ENCODE measurements around the gene INTS15. TPM values are rescaled to one million over a fixed set of nuclear protein-coding genes. Genes with fewer than 3 reads are reported as not detected.

Gene INTS15
- total RNA-seq, 1 experiment from 2014 or later = 22.7 TPM

GRCh38 chr7:6618621-6619020 lies 28.8 kb downstream of the INTS15 start:
- H3K79me2 ChIP-seq (ENCODE audit: low read length) = no peaks in the 10 kb centered on the region
- no peaks in the 10 kb centered on the region for H3K9me2 ChIP-seq (replicated peaks; ENCODE audit: low read length)
- no peak overlapping the region for H2AFZ ChIP-seq (ENCODE audit: low read length)
- DNase-seq = no peak
- H3K36me3 ChIP-seq (ENCODE audit: low read depth, low read length) = no peaks in the 10 kb centered on the region
- CTCF ChIA-PET = no interaction called here
- H3F3A ChIP-seq (ENCODE audit: low read length, unreplicated experiment) = no peaks in the 10 kb centered on the region
- POLR2A ChIA-PET (ENCODE audit: unreplicated experiment) = no interaction called here
- BruUV-seq (replicated peaks) = no TSS peak
- no peaks in the 10 kb centered on the region for H3K27me3 ChIP-seq (ENCODE audit: low read length)
- H4K20me1 ChIP-seq (ENCODE audit: low read length) = no peaks in the 10 kb centered on the region
- no peak overlapping the region for H3K4me2 ChIP-seq (ENCODE audit: low read length)
- H3K9me3 ChIP-seq (ENCODE audit: low read length) = no peaks in the 10 kb centered on the region
- no peak for ATAC-seq
- no peak for TF ChIP-seq CTCF (conservative IDR thresholded peaks at IDR 0.05; ENCODE audit: low read depth, low read length)
- TF ChIP-seq EZH2phosphoT487 (IDR thresholded peaks at IDR 0.05; ENCODE audit: borderline replicate concordance, low read length) = no peak
- no peak for TF ChIP-seq EZH2 (IDR thresholded peaks at IDR 0.05; ENCODE audit: low read length, unreplicated experiment)
- no peaks in the 10 kb centered on the region for H3K4me1 ChIP-seq (ENCODE audit: insufficient read depth, low read length)
- no peak overlapping the region for H3K9ac ChIP-seq (ENCODE audit: low read length)
- no peak overlapping the region for H3K4me3 ChIP-seq (ENCODE audit: low read length)
- no peak overlapping the region for H3K27ac ChIP-seq (ENCODE audit: low read length)
- intact Hi-C loops (cut with micrococcal nuclease) = no loop called here

GRCh38 chr7:6619961-6620360 lies 30.1 kb downstream of the INTS15 start:
- no peak for DNase-seq
- ChIA-PET POLR2A (ENCODE audit: unreplicated experiment) (no interaction called here), CTCF (no interaction called here)
- no peaks in the 10 kb centered on the region for H3K36me3 ChIP-seq (ENCODE audit: low read depth, low read length)
- no peak overlapping the region for H3K27ac ChIP-seq (ENCODE audit: low read length)
- H3K4me3 ChIP-seq (ENCODE audit: low read length) = no peak overlapping the region
- H2AFZ ChIP-seq (ENCODE audit: low read length) = no peak overlapping the region
- no peaks in the 10 kb centered on the region for H3K4me1 ChIP-seq (ENCODE audit: insufficient read depth, low read length)
- intact Hi-C loops (cut with micrococcal nuclease) = no loop called here
- no peaks in the 10 kb centered on the region for H4K20me1 ChIP-seq (ENCODE audit: low read length)
- no peaks in the 10 kb centered on the region for H3K27me3 ChIP-seq (ENCODE audit: low read length)
- no peaks in the 10 kb centered on the region for H3K79me2 ChIP-seq (ENCODE audit: low read length)
- H3K9ac ChIP-seq (ENCODE audit: low read length) = no peak overlapping the region
- TF ChIP-seq EZH2phosphoT487 (IDR thresholded peaks at IDR 0.05; ENCODE audit: borderline replicate concordance, low read length) = no peak
- no peak for TF ChIP-seq CTCF (conservative IDR thresholded peaks at IDR 0.05; ENCODE audit: low read depth, low read length)
- H3K9me2 ChIP-seq (replicated peaks; ENCODE audit: low read length) = no peaks in the 10 kb centered on the region
- no peak for ATAC-seq
- no TSS peak for BruUV-seq (replicated peaks)
- H3K4me2 ChIP-seq (ENCODE audit: low read length) = no peak overlapping the region
- H3F3A ChIP-seq (ENCODE audit: low read length, unreplicated experiment) = no peaks in the 10 kb centered on the region
- no peaks in the 10 kb centered on the region for H3K9me3 ChIP-seq (ENCODE audit: low read length)

- Histone ChIP-seq H3K36me3 (ENCODE audit: low read depth, low read length) (no peaks in the 10 kb centered on the region), H3K4me1 (ENCODE audit: insufficient read depth, low read length) (no peaks in the 10 kb centered on the region), H3K9ac (ENCODE audit: low read length) (no peak overlapping the region), H3K27ac (ENCODE audit: low read length) (no peak overlapping the region), H2AFZ (ENCODE audit: low read length) (no peak overlapping the region), H3F3A (ENCODE audit: low read length, unreplicated experiment) (no peaks in the 10 kb centered on the region), H4K20me1 (ENCODE audit: low read length) (no peaks in the 10 kb centered on the region), H3K27me3 (ENCODE audit: low read length) (no peaks in the 10 kb centered on the region), H3K4me3 (ENCODE audit: low read length) (no peak overlapping the region), H3K4me2 (ENCODE audit: low read length) (no peak overlapping the region), H3K9me3 (ENCODE audit: low read length) (no peaks in the 10 kb centered on the region), H3K79me2 (ENCODE audit: low read length) (no peaks in the 10 kb centered on the region), H3K9me2 (replicated peaks; ENCODE audit: low read length) (no peaks in the 10 kb centered on the region)
- TF ChIP-seq EZH2 (IDR thresholded peaks at IDR 0.05; ENCODE audit: low read length, unreplicated experiment) (no peak), CTCF (conservative IDR thresholded peaks at IDR 0.05; ENCODE audit: low read depth, low read length) (no peak), EZH2phosphoT487 (IDR thresholded peaks at IDR 0.05; ENCODE audit: borderline replicate concordance, low read length) (no peak)
- intact Hi-C loops (cut with micrococcal nuclease) = no loop called here
- ChIA-PET POLR2A (ENCODE audit: unreplicated experiment) (no interaction called here), CTCF (no interaction called here)
- ATAC-seq (no peak), DNase-seq (no peak)
- BruUV-seq (replicated peaks) = no TSS peak
These were observed 31.6 kb downstream of the INTS15 start for GRCh38 chr7:6621195-6622133.

Data from PC-3 (cell line).